Kidney (tissue), 14 donors: ENCODE results near the gene NKD2. TPM values are rescaled to one million over a fixed set of nuclear protein-coding genes. Genes with fewer than 3 reads are reported as not detected.

Source experiments
- DNase-seq, 5 donors: peaks; one replicate each; pipeline ENCODE4 v3.0.0-alpha.2; 2013 to 2020
- FAIRE-seq: peaks from 2 replicates; lab custom pipeline; 2012; peaks lifted over from hg19 to GRCh38; lab: Jason Lieb, UNC
- H3K27ac ChIP-seq, 2 donors: one replicate each; pipeline ENCODE4 v1.7.0; 2013; ENCODE audit warnings: low read depth in 2 of 2, low read length in 2 of 2, inconsistent platforms in 1 of 2
- H3K27me3 ChIP-seq: one replicate; pipeline ENCODE4 v1.7.1; 2013; ENCODE audit warnings: low read length, inconsistent platforms; ENCODE audit not compliant: control insufficient read depth, insufficient read depth
- H3K36me3 ChIP-seq, 3 donors: one replicate each; pipeline versions ENCODE4 v1.7.0 to v1.7.1; 2013; ENCODE audit warnings: low read length in 3 of 3, control low read depth in 1 of 3, inconsistent platforms in 1 of 3; ENCODE audit not compliant: insufficient read depth in 3 of 3, control insufficient read depth in 2 of 3
- H3K4me1 ChIP-seq, 3 donors: one replicate each; pipeline versions ENCODE4 v1.7.0 to v1.7.1; 2013; ENCODE audit warnings: low read length in 3 of 3, inconsistent platforms in 1 of 3, low read depth in 1 of 3; ENCODE audit not compliant: control insufficient read depth in 2 of 3, insufficient read depth in 2 of 3
- H3K4me3 ChIP-seq, 3 donors: one replicate each; pipeline versions ENCODE4 v1.7.0 to v1.8.1; 2013; ENCODE audit warnings: low read length in 3 of 3, control low read depth in 1 of 3, inconsistent platforms in 1 of 3
- H3K9ac ChIP-seq, 3 donors: one replicate each; pipeline versions ENCODE4 v1.7.0 to v1.7.1; 2013; ENCODE audit warnings: low read length in 3 of 3, control low read depth in 1 of 3, inconsistent platforms in 1 of 3
- H3K9me3 ChIP-seq, 3 donors: one replicate each; pipeline versions ENCODE4 v1.7.0 to v1.7.1; 2013; ENCODE audit warnings: low read length in 3 of 3, control low read depth in 1 of 3, inconsistent platforms in 1 of 3; ENCODE audit not compliant: control insufficient read depth in 2 of 3, insufficient read depth in 1 of 3
- CTCF ChIP-seq: IDR thresholded peaks from 3 replicates; pipeline ENCODE4 v1.5.1; 2012; ENCODE audit warnings: mild to moderate bottlenecking, moderate library complexity, borderline replicate concordance; ENCODE audit not compliant: insufficient read depth; ENCODE audit errors: extremely low read depth
- intact Hi-C: fragments of 100-400 bp; cut with DNase I; formaldehyde crosslinking; loops from one replicate; pipeline ENCODE4 v1.11.1; 2022
- polyA plus RNA-seq: library from polyadenylated mRNA; stranded (reverse); fragments of 350-450 nt; fragmentation: Illumina TruSeq; extraction: RNeasy Lipid Tissue Mini Kit (QIAGEN cat#74804); gene quantifications from one replicate; pipeline ENCODE4 v1.2.3, GENCODE V29; 2014; ENCODE audit warnings: low read depth, low replicate concordance; ENCODE audit not compliant: insufficient read depth
- total RNA-seq: library from RNA; stranded (reverse); fragmentation: NEBNext Ultra II Directional; extraction: Animal tissue kit (Norgen Biotek cat#: 25700); gene quantifications from one replicate; pipeline ENCODE4 v1.2.1, GENCODE V29; 2021
- donor health status: control.
- donor health status: control.
- donor health status: control.
- donor health status: control.
- donor health status: control.
- donor health status: DM: yes; HTN: yes; CAD: no.
- donor health status: Normal renal cell carcinoma (clear cell type).

Gene NKD2
- total and polyA plus RNA-seq, 2 donors from 2014 or later, result 7.9 to 14.1 TPM

DNA sequence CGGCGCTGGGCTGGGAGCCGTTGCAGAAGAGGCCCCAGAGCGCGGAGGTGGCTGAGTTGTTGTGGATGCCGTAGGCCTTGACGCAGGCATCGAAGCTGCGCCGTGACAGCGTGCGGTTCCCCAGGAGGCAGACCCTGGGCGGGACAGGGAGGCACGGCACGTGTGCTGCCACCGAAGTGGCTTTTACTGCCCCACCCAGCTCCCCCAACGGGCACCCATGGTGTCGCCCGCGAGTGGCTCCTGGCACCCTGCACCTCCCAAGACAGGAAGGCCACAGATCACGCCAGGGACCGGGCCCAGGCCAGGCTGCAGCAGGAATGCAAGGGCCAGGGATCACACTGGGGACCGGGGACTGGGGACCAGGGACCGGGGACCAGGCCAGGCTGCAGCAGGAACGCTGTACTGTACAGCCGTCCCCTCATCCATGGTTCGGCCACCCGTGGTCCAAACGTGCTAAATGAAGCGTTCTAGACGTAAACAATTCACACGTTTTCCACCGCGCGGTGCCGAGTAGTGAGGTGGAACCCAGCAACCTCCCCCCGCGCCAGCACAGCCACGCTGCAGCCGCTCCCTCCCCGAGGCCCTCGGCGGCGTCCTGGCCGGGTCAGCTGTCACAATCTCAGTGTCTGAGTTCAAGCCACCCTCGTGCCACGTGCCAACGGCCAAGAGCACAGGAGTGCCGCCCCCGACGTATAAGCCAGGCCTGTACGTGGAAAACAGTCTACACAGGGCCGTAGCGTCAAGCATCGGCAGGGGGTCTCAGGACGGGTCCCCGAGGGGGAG is 75.4 kb downstream of the NKD2 start:
- H3K4me1 ChIP-seq, result no peaks in the 10 kb centered on the region
- no peak overlapping the region for H3K9ac ChIP-seq
- no peak for DNase-seq
- peaks cover 0 to 40% (median 16%) of the 10 kb centered on the region in 3 donors for H3K36me3 ChIP-seq
- H3K27me3 ChIP-seq, result no peaks in the 10 kb centered on the region
- H3K4me3 ChIP-seq, result no peak overlapping the region
- no peak for FAIRE-seq
- no peaks in the 10 kb centered on the region for H3K9me3 ChIP-seq
- no peak overlapping the region for H3K27ac ChIP-seq
- intact Hi-C loops, result no loop called here
- TF ChIP-seq CTCF, result no peak

- Histone ChIP-seq H3K4me1 (peaks cover 0 to 9% (median 4%) of the 10 kb centered on the region in 3 donors), H3K9me3 (no peaks in the 10 kb centered on the region), H3K9ac (no peak overlapping the region), H3K27me3 (no peaks in the 10 kb centered on the region), H3K4me3 (no peak overlapping the region), H3K27ac (no peak overlapping the region), H3K36me3 (peaks cover 0 to 37% (median 16%) of the 10 kb centered on the region in 3 donors)
- intact Hi-C loops, result no loop called here
- FAIRE-seq (no peak), DNase-seq (no peak)
- no peak for TF ChIP-seq CTCF
Observed at GRCh38 chr5:1085391-1085790, 76.8 kb downstream of the NKD2 start.

DNA sequence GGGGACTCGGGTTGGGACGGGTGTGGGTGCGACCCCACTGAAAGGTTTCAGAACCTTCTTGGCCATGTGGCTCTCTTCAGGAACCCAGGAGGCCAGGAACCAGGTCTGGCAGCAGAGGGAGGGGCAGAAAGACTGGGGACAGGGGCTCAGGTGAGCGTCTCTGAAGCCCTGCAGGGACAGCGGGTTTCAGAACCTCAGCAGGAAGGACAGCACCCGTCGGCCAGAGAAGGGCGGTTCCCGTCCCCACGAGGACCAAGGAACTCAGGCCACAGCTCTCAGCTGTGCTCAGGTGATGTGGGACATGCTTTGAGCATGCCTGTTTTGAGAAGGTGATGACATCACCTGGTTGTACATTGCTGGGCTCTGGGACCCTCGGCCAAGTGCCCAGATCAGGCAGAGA is 77.5 kb downstream of the NKD2 start:
- TF ChIP-seq CTCF, result no peak
- Histone ChIP-seq H3K4me1 (peaks cover 0 to 9% (median 5%) of the 10 kb centered on the region in 3 donors), H3K9me3 (no peaks in the 10 kb centered on the region), H3K27ac (no peak overlapping the region), H3K27me3 (no peaks in the 10 kb centered on the region), H3K4me3 (no peak overlapping the region), H3K36me3 (peaks cover 0 to 37% (median 17%) of the 10 kb centered on the region in 3 donors), H3K9ac (no peak overlapping the region)
- DNase-seq (no peak), FAIRE-seq (no peak)
- intact Hi-C loops, result no loop called here
